Islet precursor cell (in vitro differentiated cells): ENCODE results near the gene UBXN1.

Experiments
- DNase-seq: peaks from one replicate; pipeline ENCODE4 v3.0.0-alpha.2; 2018

Gene UBXN1, protein sequence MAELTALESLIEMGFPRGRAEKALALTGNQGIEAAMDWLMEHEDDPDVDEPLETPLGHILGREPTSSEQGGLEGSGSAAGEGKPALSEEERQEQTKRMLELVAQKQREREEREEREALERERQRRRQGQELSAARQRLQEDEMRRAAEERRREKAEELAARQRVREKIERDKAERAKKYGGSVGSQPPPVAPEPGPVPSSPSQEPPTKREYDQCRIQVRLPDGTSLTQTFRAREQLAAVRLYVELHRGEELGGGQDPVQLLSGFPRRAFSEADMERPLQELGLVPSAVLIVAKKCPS

DNA sequence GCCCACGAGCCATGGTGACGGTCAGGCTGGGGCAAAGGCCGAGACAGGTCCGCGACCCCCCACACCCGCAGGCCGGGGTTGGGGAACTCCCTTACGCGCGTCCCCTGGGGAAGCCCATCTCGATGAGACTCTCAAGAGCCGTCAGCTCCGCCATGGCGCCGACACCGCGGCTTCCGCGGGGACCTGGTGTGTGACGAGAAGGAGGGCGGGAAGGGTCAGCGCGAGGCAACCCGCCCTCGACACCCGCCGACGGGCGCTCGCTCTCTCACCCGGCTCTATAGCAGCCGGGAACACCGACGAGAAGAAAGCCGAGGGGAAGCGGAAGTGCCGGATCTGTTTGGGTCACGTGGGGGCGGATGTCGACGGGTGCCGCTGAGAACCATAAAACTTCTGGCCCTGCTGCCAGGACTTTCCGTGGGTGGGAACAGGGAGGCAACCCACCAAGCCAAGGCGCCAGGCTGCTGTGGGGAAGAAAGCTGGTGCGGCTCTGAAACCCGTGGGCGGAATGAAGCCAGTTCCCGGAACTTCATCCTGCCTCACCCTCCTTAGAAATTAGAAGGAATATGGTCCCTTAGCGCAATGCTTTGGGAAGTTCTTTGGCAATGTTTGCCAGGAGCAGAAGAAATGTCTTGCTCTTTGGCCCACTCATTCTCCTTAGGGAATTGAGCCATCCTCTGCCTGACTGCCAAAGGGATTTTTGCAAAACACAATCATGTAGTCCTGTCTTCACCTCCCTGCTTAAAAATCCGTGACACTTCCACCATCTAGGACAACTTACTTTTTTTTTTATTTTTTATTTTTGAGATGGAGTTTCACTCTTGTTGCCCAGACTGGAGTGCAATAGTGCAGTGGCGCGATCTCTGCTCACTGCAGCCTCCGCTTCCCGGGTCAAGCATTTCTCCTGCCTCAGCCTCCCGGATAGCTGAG, at the start of gene UBXN1:
Gene UBXN1, minus strand, starts transcription at position 304 of the 927 bp plus-strand sequence. Its CDS starts 150 bp downstream, at position 154.
- DNase-seq, result peak; percentile 92

DNA sequence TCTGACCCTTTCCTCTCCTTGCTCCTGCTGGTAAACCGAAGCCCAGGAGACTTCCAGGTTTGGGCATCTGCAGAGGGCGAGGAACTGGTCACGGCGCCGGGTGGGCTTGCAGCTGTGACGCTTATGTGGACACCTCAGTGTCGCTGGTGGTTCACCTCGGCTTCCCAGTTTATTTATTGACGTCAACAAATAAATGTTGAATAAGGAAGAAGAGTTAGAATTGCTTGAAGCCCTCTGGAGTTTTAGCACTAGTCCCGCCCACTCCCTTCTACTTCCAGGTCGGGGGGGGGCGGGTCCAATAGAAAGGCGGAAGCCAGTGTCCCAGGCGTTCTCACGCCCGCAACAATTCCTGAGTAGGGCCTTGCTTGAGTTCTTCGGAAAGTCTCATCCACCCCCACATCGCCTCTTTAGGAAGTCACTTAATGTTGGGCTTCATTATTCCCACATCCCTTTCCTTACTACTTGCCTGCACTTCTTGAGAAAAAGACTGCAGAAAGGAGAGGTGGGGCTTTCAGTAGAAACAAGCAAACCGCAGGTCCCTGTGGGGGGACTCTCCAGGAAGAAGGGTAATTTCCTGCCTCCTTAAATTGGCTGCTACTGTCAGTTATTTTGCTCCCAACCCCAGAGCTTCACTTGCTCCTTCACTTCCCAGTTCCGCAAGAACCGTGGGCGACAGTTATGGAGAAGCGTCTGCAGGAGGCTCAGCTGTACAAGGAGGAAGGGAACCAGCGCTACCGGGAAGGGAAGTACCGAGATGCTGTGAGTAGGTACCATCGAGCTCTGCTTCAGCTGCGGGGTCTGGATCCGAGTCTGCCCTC, 49.5 kb upstream of the UBXN1 start, which contains the start of gene TTC9C:
Gene TTC9C, plus strand, starts transcription at position 316 of the 818 bp plus-strand sequence. Its CDS starts 363 bp downstream, at position 679.
- peak; percentile 90 for DNase-seq

DNA sequence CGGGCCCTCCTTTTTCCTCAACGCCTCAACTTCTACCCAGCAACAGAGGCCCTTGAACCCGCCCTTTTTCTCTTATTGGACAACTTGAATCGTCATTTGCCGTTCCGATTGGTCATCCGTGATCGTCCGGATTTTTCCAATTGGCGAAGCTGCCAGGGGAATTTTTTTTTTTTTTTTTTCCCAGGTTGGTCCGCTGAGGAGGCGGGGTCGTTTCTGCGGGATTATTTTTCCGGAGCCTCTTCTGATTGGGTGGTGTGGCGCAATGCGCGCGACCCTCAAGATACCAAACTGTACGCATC, 48.9 kb upstream of the UBXN1 start:
- DNase-seq, result peak; percentile 95

DNA sequence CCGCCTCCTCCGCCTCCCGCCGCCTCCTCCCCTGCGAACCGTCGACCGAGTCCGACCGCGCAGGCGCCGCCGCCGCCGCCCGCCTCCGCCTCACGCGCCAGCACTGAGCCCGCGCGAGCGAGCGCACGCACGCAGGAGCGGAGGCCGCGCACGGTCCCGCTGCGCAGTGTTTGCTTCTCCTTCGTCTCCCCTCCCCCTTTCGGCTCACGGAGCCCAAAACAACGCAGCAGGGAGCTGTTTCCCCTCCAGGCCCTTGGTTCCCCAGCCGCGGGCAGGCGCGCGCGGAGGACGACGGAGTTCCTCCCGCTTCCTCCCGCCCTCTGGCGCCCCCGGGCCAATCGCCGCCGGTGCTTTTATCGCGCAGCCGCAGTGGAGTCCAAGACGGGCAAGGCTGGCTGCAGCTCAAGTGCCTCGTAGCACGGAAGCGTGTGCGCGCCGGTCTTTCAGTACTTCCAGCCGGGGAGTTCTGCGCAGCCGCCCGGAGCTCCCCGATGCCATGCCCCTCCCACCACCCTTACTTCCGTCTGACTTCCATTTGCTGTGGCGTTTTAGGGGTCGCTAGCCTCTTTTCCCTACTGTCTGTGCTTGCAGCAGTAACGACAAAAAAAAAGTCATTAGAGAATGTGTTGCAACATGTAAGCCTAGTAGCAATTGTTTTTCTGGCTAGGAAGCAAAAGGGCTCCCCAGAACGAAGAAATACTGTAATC, 48.4 kb upstream of the UBXN1 start, which contains the start of gene HNRNPUL2:
Gene HNRNPUL2, minus strand, starts transcription at position 293 of the 707 bp plus-strand sequence. CDS start 301 bp downstream, outside the sequence.
- DNase-seq, result peak; percentile 99

DNA sequence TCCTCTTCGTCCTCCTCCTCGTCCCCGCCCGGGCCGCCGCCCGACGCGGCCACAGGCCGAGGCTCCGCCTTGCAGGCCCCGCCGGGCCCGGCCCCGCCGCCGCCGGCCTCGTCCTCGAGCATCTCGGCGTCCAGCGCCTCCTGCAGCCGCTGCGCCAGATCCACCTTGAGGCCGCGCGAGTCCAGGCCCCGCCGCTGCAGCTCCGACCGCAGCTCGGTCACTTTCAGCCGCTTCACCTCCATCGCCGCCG, 48.0 kb upstream of the UBXN1 start:
- DNase-seq, result no peak

DNA sequence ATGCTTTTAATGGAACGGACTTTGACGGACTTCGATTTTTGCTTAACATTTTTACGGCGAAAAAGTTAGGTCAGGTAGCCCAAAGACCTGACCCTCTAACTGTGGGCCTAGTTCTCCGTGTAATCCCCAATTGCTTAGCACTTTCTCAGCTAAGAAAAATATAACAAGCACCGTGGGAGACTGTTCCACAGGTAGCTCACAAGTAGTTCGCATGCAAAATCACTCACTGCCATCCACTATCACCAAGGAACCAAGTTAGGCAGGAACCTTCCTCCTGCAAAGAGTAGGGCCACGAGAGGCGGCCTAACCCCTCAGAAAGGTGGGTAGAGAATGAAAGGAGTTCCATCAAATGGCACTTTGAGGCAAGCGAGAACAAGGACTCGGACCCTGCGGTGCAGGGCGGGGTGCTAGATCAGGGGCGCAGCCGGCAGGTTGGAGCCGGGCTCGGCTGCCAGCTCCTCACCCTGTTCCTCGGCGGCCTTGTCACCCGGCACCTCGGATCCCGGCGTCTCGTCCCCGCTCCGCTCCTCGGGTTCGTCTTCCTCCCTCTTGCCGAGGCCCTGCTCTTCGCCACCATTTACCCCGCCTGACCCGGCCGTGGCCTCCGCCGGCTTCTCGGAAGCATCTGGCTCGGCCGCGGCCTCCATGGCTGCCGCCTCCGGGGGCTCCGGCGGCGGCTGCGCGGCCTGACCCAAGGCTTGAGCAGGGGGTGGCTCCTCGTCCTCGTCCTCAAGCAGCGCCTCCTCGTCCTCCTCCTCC, 47.5 kb upstream of the UBXN1 start:
- no peak for DNase-seq

DNA sequence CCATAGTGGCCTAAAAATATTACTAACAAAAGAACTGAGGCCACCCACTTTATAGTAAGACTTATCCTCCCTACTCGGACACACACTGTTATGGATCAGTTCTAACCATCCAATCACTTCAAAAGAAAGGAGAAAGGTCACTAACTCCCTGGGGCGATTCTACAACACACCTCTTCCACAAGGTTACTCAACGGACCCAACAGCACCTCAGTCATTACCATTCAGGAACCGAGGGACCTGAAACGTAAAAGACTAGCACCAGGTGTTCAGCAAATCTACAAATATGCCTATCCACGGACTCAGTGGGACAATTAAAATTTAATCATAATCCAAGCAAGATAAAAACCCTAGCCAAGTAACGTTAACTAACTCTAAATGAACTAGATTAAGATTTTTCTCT, 46.8 kb upstream of the UBXN1 start:
- no peak for DNase-seq

DNA sequence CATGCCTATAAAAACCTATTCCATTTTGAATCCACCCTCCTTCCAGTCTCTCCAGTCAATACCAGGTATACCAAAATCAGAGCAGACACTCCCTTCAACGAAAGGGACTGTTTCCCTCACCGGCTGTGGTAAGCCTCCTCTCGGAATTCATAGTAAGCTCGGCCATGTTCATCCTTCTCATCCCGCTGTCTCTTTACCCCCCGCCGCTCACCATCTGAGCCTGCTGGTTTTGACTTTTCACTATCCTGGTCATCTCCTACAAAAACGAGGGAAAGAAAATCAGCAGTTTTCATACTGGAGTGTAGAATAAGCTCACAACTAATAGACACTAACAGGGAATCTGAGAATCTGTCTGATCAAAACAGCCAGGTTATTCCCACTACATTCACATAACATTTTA, 45.3 kb upstream of the UBXN1 start:
- DNase-seq, result no peak

DNA sequence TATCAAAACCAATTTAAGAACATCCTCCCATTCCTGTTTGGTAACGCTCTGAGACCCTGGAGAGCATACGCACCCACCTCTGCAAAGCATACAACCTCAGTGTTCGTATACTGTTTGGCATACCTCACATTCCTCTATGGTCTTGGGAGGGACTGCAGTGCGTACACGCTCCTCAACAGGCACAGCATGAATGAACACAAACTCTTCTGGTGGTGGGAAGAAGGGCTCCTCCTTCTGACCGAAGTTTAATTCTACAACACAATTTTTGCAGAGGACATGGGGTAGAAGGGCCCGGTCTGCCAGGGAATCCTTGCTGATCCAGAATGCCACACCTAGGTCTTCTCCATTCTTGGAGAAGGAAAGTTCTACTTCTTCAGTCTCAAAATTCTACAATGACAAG, 43.1 kb upstream of the UBXN1 start:
- DNase-seq, result peak; percentile 80

DNA sequence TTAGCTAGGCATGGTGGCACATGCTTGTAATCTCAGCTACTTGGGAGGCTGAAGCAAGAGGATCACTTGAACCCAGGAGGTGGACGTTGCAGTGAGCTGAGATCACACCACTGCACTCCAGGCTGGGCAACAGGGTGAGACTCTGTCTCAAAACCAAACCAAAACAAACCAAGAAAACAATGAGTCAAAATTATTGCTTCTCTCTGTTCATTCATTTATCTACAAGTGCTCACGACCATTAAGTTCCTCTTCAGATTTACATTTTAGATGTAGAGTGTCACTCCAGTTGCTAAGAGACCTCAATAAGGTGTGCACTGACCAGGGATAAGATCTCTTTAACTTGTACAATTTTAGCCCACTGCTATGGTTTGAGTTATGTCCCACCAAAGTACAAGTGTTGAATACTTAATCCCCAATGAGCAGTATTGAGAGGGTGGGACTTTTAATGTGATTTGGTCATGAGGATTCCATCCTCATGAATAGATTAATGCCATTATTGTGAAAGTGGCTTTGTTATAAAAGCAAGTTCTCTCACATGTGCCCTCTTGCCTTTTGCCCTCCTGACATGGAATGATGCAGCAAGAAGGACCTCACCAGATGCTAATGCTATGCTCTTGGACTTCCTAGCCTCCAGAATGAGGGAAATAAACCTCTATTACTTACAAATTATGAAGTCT, 40.6 kb upstream of the UBXN1 start:
- no peak for DNase-seq

DNA sequence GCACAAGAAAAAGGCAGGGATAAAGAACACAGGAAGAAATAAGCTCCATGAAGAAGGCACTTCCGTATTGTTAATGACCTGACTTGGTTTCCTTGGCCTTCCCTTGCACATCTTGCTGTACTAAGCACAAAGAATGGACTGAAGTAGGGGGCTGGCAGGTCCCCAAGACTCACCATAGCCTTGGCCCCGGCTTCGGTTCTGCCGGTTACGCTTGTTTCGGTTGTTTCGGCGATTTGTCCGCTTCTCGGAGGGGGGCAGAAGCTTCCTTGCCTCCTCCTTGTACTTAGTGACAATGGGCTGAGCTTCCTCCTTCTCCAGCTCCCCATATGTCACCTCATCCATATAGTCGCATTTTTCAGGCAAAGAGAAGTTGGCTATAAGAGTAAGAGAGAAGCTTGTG, 37.9 kb upstream of the UBXN1 start:
- DNase-seq, result no peak

DNA sequence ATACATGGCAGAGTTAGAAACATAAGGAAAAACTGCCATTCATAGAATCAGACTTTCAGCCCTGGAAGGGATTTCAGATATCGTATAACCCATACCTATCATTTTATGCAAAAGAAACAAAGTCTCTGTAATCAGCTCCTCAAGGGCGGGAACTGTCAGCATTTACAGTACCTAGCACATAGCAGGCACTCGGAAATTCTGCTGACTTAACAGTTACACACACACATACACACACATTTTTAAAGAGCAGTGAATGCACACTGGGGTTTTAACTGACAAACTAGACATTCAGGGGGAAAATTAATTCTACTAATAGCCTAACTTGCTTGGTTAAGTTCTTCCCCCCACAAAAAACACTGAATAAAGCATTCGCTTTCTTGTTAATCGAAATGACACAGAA, 37.3 kb upstream of the UBXN1 start:
- no peak for DNase-seq

DNA sequence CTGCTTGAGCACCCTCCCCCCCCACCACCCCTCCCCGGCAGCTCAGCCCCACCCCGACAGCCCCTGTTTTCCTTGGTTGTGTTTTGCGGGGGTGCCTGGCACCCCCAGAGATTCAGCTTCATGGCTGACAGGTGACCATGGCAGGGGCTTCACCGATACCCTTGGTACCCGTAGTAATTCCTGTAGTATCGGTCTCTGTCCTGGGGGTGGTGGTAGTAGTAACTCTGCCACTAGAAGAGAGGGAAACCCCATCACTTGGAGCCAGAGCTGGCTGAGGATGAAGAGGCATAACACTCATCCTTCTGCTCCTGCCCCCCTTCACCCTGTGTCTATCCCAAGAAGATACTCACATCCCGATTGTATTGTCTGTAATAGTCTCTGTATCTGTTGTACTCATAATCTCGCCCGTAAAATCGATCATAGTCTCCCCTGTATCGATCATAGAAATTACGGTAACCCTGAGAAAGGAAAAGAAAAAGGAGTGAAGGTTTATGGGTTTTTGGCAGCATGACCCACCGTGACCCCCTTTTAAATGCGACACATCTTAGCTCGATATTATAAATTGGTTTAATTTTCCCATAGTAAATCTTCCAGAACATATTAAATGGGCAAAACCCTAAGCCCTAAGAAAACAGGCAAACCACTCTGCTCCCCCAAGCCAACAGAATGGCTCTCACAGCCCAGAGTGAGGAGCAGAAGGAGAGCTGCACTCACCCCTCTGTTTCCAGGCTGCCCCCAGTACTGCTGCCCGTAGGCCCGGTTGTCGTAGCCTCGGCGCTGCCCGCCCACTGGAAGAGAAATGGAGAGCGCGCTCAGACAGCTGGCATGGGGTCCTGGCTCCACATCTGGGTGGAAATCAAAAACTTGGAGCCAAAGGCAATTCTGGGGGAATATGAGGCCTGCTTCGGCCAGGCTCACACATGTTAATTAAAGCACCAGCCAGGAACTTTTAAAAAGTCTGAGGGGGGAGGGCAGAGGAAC, 36.6 kb upstream of the UBXN1 start:
- no peak for DNase-seq

DNA sequence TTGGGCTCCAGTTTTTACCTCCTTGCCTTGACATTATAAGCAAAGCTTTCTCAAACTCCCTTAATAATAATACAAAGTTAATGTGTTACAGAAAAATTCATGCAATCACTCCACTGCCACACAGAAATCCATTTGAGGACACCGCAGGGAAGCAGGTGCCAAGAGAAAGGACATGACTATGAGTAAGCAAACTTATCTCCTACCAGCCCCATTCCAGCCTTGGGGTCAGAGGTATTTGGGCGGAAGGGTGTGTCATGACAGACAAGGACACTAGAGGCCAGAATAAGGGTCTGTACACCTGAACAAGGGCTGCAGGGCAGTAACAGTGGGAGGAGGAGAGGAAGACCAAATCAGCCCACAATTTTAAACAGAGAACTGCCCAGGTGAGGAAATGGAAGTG, 34.5 kb upstream of the UBXN1 start:
- peak; percentile 58 for DNase-seq

DNA sequence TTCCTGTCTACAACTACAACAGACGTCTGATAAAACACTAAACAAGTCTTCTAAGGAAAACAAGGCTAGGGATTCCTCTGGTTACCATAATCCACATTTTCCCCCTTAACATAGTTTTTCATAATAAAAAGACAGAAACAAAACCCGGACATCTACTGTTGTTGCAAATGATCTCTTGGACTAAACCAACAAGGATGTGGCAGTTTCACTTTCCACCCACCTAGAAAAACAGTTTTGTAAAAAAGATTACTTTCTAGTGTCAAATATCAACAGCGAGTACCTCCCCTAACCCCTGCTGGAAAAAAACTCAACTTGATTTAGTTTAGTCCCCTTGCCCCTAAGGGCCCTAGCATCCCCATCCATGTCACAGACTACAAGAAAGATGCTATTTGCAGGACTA, 34.0 kb upstream of the UBXN1 start:
- no peak for DNase-seq

DNA sequence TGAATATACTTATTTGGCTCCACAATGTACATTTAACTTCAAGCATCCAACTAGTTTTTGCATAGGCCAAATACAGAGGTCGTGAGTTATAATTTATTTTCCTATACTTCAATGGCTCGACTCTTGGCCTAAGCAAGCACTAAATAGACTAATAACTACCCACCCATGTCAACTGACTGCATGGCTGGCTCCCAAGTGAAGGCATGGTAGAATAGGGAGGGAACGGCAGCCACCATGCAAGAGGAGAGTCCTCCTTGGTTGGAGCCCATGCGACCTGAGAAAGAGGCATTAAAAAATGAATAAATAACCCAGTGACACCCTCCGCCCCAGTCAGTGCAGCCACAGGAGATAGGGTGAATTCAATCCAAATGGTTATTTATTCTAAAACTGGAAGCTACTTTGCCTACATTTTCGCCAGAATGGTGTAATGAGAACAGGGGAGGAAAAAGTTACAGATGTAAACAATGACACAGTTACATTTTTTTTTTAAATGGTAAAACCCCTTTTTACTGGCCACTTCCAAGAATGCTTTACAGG, 33.5 kb upstream of the UBXN1 start:
- DNase-seq, result no peak

DNA sequence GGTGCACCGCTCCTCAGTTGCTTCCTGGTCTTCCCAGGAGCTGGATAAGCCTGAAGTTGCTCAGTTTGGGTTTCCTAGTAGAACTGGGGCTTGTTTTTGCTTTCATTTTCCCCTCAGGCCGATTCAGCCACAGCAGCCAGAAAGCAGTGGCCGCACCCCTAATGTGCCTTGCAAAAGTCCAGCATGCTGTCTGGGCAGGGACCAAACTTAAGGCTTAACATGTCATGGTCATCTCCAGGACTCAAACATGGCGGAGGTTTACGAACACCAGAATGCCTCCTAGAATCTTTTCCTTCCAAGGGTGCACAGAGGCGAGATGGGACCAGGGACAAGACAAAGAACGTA, 31.1 kb upstream of the UBXN1 start:
- peak; percentile 56 for DNase-seq

DNA sequence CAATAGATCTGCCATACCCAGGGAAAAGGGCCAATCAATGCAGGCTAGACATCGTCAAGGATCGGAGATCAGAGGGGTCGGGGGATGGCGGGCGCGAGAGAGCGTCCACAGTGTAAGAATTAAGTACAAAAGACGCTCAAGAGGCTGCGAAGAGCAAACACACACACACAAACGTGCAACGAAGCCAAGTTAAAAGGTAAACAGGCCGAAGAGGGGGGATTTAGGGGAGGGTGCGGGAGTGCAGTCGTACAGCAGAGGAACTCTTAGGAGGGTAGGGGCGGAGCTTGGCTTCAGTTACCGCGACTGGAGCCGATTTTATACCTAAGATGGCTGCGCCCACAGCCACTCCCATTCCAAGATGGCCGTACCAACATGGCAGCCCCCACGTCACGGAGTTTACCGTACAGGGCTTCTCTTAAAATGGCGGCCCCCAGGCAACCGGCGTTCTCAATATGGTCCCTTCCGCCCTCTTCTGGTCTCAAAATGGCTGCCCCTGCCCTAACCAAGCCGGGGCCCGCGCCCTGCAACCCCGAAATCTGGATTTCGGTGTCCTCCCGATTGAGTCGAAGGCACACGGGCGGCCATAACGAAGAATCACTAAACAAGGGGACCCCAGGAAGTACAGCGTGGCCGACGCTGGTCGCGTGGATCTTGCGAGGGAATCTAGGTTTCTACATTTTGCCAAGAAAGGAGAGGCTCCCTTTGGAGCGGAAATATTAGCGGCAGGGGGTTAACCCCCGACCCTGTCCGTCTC, 30.6 kb upstream of the UBXN1 start:
- DNase-seq, result peak; percentile 97

DNA sequence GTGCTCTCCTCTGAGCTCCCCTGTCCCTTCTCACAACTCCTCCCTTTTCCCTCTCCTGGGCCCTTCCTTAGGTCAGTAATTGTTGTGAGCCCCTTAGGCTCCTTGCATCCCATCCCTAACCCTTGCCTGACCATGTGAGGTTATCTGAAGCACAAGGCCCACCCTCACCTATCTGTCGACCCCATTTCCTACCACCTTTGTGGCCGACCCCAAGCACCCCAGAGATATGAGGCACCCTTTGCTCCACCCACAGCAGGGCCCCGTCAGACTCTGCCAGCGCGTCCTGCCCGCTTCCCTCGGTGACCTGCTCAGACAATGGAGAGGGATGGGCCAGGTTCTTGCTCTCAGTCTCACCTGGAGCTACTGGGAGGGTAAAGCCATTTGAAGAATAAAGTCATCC, 29.9 kb upstream of the UBXN1 start:
- DNase-seq, result peak; percentile 62
